Suppressor macrophage treated with lipopolysaccharide for 1 hour (primary cell): ENCODE measurements around the gene STK11.
A peak's percentile ranks its signal among the peaks of the same experiment; 100 is the strongest.

Experiments used
- DNase-seq, 3 donors: peaks; one replicate each; pipeline ENCODE4 v3.0.0-alpha.2; 2020 to 2022

The STK11 gene

DNA sequence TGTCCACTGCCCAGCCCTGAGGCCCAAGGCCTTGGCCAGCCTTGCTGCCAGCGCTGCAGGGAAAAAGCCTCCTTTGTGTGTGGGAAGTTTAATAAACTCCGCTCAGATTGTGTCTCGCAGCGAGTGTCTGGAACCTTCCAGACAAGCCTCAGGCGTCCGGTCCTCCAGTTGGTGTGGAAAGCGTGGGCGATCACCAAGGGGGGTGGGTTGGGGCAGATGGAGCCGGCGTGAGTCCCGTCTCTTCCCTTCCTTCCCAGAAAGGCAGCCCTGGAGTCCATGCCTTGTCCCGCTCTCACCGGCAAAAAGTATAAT, 4.6 kb downstream of the STK11 start:
- DNase-seq: no peak

GRCh38 chr19:1211494-1212234, 6.1 kb downstream of the STK11 start:
- DNase-seq: no peak

DNA sequence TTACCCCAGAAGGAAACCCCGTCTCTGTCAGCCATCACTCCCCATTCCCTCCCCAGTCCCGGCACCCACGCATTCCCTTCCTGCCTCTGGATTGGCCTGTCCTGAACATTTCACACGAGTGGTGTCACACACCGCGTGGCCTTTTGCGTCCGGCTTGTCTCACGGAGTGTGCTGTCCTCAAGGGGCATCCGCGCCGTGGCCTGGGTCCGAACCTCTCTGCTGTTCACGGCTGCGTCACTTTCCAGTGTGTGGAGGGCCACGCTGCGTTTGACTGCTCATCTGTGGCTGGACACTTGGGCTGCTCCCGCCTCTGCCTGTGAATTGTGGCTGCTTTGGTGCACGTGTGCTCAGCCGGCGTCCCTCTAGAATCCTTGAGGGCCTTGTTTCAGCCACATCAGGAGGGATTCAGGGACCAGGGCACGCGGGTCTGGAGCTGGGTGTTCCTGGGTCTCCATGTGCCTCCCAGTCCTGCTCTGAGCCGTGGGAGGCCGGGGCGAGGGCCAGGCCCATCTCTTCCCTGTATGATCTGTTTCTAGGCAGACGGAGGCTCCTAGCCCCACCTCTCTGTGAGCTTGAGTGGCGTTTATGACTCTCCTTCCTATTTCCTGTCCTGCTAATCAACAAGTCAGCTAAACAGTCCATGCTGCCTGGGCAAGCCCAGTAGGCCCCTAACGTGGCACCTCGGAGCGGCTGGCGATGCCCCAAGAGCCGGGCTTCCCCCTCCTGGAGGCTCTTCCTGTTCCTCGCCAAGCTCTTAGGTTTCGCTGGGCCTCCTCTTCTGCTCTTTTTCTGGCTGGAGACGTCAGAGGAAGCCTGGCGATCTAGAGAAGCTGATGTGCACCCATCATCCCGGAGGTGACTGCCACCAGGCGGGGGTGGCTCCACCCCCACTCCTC, 8.1 kb downstream of the STK11 start:
- DNase-seq: peak; percentile 95 to 99 (median 96)

- DNase-seq: no peak
Measured at GRCh38 chr19:1214299-1214861, 8.8 kb downstream of the STK11 start.

GRCh38 chr19:1214862-1215731, 9.5 kb downstream of the STK11 start:
- no peak for DNase-seq

DNA sequence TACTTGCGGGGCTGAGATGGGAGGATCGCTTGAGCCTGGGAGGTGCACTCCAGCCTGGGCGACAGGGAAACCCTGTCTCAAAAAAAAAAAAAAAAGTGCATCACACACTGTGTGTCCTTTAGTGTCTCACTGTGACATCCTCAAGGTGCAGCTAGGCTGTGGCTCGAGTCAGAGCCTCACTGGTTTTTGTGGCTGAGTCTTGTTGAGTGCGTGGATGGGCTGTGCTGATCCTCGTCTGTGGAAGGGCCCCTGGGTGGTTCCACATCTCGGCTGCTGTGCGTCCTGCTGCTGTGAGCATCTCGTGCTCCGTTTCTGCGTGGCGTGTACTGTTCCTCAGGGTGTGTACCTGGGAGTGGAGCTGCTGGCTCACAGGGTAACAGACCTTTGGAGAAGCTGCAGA, 11.2 kb downstream of the STK11 start:
- DNase-seq: no peak

GRCh38 chr19:1217366-1217765, 11.8 kb downstream of the STK11 start:
- no peak for DNase-seq

- no peak for DNase-seq
Measured at GRCh38 chr19:1218751-1219567, 13.4 kb downstream of the STK11 start.

DNA sequence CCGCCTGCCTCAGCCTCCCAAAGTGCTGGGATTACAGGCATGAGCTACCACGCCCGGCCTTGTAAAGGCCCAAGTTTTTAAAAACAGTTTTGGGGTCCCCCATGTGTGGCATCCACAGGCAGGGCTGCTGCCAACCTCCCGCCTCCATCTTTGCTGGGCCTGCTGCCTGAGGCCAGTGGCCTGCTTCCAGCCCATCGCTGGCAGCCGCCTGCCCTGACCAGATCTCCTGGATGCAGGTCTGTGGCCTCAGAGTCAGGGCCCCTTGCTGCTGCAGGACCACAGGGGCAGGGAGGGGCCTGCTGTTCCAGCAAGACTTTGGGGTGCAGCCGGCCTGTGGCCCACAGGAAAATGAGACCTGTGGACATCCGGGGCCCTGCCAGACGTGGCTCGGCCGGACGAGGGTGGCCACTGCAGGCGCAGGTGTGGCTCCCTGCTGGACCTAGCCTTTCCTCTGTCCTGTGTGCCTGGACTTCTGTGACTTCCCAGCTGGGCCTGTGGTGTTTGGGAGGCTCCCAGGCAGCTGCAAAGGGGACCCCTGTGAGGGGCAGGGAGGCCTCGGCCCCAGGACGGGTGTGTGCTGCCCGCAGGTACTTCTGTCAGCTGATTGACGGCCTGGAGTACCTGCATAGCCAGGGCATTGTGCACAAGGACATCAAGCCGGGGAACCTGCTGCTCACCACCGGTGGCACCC, 14.4 kb downstream of the STK11 start:
- no peak for DNase-seq

DNA sequence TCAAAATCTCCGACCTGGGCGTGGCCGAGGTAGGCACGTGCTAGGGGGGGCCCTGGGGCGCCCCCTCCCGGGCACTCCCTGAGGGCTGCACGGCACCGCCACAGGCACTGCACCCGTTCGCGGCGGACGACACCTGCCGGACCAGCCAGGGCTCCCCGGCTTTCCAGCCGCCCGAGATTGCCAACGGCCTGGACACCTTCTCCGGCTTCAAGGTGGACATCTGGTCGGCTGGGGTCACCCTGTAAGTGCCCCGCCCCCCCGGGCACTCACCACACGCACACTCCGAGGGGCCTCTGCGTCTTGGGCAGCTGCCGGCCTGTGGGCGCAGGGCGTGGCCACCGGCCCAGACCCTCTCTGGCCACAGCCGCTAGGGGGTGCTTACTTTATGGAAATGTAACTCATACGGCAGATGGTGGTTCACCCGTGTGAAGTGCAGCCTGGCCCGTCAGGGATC, 14.9 kb downstream of the STK11 start:
- DNase-seq: no peak

DNA sequence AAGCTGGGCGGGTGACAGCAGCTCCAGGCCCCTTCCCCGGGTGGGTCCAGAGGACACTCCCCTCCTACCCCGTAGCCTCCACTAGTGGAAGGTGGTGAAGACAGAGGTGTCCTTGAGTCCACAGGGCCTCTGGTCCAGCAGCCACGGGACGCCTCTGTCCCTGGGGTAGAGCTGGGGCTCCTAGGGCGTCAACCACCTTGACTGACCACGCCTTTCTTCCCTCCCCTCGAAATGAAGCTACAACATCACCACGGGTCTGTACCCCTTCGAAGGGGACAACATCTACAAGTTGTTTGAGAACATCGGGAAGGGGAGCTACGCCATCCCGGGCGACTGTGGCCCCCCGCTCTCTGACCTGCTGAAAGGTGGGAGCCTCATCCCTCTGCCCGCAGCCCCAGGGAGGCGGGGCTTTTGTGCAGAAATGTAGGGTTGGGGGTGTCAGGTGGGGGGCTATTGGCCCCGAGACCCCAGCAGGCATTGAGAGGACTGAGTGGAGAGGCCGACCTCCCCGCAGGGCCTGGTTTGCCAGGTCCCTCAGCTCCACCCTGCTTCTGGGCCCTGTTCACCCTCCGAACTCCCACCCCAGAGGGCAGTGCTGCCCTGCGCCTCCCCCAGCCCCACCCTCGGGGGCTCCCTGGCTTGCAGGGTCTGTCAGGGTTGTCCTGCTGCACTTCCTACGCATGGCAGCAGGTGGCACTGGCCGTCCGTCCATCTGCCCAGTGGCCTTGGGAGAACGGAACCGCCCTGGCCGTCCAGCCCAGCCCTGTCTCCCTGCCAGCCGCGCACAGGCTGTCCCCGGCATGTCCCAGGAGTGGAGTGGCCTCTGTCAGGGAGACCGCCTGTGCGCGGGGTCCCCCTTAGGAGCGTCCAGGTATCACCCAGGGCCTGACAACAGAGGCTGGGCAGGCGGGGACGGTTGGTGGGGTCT, 15.7 kb downstream of the STK11 start:
- DNase-seq: peak; percentile 61 to 74 (median 62)

DNA sequence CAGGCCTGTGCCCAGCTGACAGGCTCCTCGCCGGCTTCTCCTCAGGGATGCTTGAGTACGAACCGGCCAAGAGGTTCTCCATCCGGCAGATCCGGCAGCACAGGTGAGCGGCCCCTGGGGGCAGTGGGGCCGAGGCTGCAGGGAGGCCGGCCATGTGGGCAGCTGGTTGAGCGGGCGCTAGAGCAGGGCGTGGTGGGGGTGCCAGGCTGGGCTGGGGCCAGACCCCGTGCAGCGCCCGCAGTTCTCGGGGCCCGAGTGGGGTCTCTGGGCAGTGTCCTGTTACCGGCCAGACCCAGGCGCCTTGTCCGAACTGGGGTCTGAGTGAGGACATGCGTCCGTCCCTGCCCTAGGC, 16.3 kb downstream of the STK11 start:
- no peak for DNase-seq

GRCh38 chr19:1222394-1222793, 16.8 kb downstream of the STK11 start:
- DNase-seq: no peak

GRCh38 chr19:1223018-1223855, 17.7 kb downstream of the STK11 start:
- peak in 2 of 3 donors; percentile 31 to 61 for DNase-seq

DNA sequence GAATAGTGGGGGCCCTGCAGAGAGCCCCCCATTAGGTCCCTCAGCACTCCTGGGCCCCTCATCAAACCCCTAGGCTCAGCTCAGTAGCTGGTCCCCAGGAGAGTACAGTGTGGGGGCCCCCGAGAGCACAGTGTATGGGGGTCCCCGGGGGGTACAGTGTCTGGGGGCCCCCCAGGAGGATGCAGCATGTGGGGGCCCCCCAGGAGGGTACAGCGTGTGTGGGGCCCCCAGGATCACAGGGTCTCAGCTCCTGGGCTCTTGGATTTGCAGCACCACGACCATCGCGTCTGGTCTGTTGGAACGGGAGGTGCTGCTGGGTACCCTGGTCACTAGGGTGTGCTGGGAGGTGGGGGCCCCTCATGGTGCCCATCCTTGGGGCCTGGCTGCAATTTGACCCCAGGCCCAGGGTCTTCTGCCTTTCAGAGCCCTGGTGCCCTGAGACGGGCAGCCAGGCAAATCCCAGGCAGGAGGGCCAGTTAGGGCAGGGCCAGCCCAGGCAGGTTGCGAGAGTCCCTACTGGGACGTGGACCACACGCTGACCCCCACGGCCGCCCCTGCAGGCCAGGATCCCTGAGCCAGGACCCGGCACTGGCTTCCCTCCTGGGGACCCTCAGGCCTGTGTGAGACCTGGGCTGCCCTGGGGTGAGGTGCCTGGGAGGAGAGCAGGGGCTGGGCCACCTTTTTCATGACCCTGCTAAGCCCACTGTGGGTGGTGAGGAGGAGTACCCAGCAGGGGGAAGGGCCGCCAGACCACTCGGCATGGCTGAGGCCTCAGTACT, 18.7 kb downstream of the STK11 start:
- no peak for DNase-seq

GRCh38 chr19:1224847-1225246, 19.3 kb downstream of the STK11 start:
- no peak for DNase-seq

- peak; percentile 42 to 59 (median 55) for DNase-seq
Measured at GRCh38 chr19:1225440-1226226, 20.1 kb downstream of the STK11 start.

- no peak for DNase-seq
Measured at GRCh38 chr19:1226227-1226518, 20.6 kb downstream of the STK11 start.
